A204.1 (cell line): Measurements from ENCODE around the gene RSKR.
"Not testable (repeated sequence)": the region's sequence is repeated elsewhere in the genome, so short reads cannot be mapped to it uniquely, and the experiment has no call there.

ENCODE experiments used
- FAIRE-seq: peaks from 2 replicates; lab custom pipeline; 2012; peaks lifted over from hg19 to GRCh38; lab: Jason Lieb, UNC

Gene RSKR, protein sequence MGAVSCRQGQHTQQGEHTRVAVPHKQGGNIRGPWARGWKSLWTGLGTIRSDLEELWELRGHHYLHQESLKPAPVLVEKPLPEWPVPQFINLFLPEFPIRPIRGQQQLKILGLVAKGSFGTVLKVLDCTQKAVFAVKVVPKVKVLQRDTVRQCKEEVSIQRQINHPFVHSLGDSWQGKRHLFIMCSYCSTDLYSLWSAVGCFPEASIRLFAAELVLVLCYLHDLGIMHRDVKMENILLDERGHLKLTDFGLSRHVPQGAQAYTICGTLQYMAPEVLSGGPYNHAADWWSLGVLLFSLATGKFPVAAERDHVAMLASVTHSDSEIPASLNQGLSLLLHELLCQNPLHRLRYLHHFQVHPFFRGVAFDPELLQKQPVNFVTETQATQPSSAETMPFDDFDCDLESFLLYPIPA

DNA sequence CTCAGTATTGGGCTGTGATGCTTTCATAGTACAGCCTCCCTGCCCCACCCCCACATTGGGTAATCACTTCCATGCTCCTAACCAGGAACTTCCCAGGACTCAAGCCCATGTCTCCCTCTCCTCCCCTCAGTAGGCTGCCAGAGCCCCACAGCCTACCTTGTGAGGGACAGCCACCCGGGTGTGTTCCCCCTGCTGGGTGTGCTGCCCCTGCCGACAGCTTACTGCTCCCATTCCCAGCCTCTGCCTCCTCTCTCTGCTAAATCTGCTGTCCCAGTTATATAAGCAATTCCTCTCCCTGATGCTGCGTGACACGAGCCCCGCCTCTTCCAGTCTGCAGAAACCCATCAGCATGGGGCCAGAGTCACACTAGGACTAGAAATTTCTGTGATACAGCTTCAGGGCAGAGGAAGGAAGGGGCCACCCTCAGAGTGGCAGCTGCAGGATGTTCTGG is at the start of gene RSKR:
RSKR (minus strand) TSS at position 255 of the 451 bp plus-strand sequence; CDS start at position 231, 24 bp downstream.
- no peak for FAIRE-seq

DNA sequence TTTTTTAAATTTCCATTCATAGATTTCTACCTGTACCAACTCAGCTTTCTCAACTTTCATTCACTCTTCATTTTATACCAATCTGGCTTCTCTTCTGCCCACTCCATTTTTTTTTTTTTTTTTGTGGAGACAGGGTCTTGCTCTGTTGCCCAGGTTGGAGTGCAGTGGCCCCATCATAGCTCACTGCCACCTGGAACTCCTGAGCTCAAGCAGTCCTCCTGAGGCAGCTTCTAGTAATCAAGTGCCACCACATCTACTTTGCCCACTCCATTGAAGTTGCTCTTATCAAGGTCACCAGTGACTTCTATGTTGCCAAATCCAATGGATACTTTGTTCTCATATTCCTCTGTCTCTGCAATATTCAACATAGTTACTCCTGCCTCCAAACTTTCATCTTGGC is 49.7 kb upstream of the RSKR start:
- FAIRE-seq: no peak

DNA sequence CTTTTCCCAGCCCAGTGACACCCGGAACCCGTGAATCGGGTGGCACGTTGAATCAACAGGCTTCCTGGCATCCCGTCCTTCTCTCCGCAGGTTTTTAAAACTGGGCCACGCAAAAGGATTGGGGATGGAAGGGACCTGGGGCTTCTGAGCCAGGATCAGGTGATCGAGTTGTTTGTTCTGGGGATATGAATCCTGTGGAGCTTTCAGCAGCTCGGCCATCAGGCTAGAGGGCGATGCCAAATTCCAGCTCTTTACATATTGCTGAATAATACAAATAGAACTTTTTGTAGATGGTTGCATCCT is 48.5 kb upstream of the RSKR start:
- FAIRE-seq: no peak

DNA sequence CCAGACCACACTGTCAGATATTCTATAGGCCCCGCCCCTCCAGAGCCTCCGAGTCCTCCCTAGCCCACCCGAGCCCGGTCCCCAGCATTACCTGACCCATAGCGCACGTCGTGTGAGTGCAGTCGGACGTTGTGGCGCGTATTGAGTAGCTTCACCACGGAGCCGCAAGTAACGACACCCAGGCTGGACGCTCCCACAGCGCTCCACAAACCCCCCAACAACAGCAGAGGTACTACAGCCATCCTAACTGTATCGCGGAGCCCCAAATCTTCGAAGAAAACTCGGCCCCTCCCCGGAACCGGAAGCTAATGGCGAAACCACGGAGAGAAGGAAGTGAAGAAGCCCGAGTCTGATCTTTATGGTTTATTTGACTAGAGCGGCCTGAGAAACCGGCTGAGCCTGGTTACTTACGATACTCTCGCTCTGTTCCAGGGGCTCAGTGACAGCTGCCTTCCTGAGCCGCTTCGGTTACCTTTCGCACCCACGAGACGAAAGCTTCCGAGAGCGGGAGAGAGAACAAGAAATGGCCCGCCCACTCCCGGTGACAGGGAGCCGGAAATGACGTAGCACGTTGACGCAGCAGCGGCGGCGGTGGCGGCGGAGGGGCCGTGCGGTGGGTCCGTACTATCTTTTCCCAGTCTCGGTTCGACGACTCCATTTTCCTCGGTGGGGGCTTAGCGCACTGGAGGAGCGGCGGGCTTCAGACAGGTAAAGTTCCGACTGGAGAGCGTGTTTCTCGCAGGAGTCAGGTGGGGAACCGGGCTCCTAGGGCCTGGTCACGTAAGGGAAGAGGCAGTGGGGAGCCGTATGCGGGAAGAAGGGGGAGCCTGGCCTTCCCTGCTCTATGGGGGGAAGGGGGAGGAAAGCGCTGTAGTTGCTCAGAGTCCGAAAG is 47.9 kb upstream of the RSKR start, which contains the start of the genes SDF2 and SUPT6H:
SDF2 (minus strand) TSS at position 272 of the 892 bp plus-strand sequence; CDS start at position 242, 30 bp downstream.
SUPT6H (plus strand) TSS at position 571 of the 892 bp plus-strand sequence. CDS start 11,197 bp downstream, outside the sequence.
- FAIRE-seq: no peak

- not testable (repeated sequence) for FAIRE-seq
Measured at GRCh38 chr17:28659497-28659881, 45.5 kb upstream of the RSKR start.

DNA sequence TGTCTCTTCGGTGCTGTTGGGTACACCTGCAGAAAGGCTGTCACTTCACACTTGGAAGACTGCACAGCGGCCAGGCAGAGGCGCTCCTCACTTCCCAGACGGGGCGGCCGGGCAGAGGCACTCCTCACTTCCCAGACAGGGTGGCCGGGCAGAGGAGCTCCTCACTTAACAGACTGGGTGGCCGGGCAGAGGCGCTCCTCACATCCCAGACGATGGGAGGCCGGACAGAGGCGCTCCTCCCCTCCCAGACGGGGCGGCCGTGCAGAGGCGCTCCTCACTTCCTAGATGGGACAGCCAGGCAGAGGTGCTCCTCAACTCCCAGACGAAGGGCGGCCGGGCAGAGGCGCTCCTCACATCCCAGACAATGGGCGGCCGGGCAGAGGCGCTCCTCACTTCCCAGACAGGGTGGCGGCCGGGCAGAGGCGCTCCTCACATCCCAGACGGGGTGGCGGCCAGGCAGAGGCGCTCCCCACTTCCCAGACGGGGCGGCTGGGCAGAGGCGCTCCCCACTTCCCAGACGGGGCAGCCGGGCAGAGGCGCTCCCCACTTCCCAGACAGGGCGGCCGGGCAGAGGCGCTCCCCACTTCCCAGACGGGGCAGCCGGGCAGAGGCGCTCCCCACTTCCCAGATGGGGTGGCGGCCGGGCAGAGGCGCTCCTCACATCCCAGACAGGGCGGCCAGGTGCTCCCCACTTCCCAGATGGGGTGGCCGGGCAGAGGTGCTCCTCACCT is 44.9 kb upstream of the RSKR start:
- not testable (repeated sequence) for FAIRE-seq

DNA sequence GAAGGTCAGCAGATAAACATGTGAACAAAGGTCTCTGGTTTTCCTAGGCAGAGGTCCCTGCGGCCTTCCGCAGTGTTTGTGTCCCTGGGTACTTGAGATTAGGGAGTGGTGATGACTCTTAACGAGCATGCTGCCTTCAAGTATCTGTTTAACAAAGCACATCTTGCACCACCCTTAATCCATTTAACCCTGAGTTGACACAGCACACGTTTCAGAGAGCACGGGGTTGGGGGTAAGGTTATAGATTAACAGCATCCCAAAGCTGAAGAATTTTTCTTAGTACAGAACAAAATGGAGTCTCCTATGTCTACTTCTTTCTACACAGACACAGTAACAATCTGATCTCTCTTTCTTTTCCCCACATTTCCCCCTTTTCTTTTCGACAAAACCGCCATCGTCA is 44.4 kb upstream of the RSKR start:
- FAIRE-seq: not testable (repeated sequence)

GRCh38 chr17:28657756-28658155 is 43.8 kb upstream of the RSKR start:
- FAIRE-seq: no peak

DNA sequence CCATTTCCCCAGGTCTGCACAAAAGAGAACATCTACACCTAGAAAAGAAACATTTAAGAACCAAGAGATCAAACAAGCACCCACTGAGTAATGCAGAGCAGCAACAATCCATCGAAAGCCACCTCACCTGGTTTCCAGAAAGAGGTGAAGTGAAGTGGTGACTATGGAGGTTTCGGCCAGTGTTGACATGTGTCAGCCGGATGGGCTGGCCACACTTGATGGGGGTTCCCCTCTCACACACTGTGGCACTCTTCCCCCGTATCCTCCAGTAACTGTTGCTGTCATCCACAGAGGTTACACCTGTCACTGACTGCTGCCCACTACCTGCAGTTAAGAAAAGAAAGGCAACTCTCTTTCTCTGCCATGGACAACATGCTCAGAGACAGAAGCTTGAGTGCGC is 41.2 kb upstream of the RSKR start:
- no peak for FAIRE-seq

DNA sequence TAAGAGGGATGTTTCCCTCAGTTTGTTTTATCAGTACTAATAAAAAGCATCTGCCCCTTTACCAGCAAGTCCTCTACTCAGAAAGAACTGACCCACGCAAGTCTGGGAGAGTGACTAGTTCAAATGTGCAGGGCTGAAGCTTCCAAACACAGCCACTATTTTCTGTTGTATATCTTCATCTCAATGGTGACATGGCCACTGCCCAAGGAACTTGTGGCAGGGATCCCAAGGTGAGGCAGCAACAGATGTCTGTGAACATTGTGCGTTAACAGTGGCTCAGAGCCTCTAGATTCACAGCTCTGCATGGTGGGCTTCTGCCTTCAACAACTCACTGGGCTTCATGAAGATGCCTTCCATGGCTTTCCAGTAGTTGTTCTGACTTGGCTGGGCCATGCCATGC is 34.7 kb upstream of the RSKR start:
- FAIRE-seq: no peak

DNA sequence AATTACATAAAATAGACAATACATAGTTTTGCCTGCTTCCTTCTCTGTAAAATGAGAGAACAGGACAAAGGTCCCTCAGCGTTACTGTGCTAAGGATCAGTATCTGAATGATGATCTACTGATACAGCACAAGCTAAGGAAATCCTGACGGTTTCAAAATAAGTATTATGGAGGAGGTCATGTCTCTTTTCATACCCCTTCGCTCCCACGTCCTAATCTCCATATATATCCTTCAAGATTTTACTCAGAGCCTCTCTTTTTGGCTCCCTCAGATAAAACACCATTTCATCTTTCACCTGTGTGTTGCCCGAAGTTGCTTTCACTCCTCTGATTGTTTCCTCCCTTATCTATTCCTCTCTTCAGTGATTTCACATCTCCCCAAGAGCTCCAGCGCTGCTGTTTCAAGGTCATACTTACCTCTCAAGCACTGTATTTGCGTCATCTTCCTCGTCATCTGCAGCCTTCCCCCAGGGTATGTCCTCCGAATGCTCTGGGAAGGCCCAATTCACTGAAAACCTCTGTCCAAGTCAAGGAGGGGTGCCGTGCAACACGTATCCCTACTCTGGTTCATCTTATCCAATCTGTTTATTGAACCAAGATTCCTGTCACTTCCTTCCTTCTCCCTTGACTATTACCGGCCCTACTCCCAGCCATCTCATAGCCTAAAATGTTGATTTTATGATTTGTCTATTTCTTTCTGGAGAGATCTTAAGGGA is 32.2 kb upstream of the RSKR start:
- FAIRE-seq: no peak

- FAIRE-seq: no peak
Measured at GRCh38 chr17:28645576-28645939, 31.6 kb upstream of the RSKR start.

- no peak for FAIRE-seq
Measured at GRCh38 chr17:28644787-28645575, 31.0 kb upstream of the RSKR start, which contains the start of gene BLTP2. Gene BLTP2 (minus strand): TSS chr17:28645158. CDS start chr17:28645056, 102 bp downstream.

DNA sequence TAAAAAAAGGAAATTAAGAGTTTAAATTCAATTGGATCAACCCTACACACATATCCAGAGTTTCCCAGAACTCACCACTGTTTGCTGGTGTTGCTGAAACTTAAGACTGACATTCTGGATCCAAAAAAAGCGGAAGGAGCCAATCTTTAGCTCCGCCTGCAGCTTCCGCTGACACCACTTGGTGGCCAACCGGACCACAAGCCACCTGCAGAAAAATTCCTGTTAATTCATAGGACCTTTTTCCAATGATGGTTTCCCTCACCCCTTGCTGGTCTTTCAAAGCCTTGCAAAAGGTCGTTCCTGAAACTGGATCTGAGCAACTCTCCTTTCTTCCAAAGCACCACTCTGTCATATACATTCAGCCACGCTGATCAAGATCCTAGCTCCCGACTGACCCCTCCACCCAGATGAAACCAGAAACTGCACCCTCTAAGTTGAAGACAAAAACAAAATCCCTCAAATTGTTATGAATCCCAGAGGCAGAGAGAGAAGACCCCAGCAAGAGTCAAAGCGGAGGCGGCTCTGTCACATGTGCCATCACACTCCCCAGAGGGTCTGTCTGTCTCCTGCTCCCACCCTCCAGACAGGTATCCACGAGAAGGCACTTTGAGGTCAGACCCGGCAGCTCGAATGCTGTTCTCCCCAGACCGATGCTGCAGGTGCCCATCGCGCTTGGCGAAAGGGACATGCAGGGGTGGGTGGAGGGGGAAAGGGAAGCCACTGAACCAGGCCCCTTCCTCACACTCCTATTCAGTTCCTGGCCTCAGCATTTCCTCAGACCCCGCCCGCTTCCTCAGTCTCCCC is 30.2 kb upstream of the RSKR start:
- no peak for FAIRE-seq

GRCh38 chr17:28641579-28641978 is 27.6 kb upstream of the RSKR start:
- no peak for FAIRE-seq

- no peak for FAIRE-seq
Measured at GRCh38 chr17:28635506-28635905, 21.5 kb upstream of the RSKR start.

GRCh38 chr17:28634206-28634865 is 20.4 kb upstream of the RSKR start:
- no peak for FAIRE-seq

DNA sequence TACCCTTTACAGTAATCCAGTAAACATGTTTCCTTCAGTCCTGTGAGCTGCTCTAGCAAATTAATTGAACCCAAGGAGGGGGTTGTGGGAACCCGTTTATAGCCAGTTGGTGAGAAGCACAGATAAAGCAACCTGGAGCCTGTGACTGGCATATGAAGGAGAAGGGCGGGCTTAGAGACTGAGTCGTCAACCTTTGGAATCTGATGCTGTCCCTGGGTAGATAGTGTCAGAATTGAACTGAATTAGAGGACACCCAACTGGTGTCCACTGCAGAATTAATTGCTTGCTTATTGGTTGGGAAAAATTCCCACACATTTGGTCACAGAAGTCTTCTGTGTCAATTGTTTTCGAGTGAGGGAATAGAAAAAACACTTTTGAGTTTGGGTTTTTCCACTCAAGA is 12.8 kb upstream of the RSKR start:
- FAIRE-seq: no peak

DNA sequence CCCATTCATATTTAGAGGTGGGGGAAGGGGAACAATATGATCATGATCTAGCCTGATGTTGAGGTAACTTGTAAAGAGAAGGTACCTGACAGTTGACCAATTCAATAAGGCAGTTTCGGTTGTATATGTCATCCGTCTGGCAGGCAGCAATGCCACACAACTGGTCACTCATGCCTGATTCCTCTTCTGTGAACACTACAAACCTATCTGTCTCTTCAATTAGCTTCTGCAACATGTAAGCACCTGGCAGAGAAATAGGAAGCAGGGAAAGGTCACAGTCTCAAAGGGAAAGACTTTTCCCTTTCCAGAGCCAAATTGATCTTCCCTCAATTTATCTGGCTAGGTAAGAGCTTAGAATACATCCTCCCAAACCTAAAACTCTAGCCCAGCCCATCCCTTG is 10.2 kb upstream of the RSKR start:
- no peak for FAIRE-seq
